G401 (cell line): ENCODE data around the gene CSRNP2. TPM values are rescaled to one million over a fixed set of nuclear protein-coding genes. Genes with fewer than 3 reads are reported as not detected.

ENCODE experiments used
- DNase-seq: peaks from one replicate; pipeline ENCODE4 v3.0.0-alpha.2; 2015; ENCODE audit warnings: low spot score
- in situ Hi-C: cut with HindIII; loops from 2 replicates; pipeline ENCODE4 v1.10.0; 2016; ENCODE audit warnings: low sequenced_read_pairs, mixed read lengths
- total RNA-seq: library from RNA; depleted of rRNA; stranded (reverse); fragments of >200 nt; shearing (Covaris generic); gene quantifications from 2 replicates; pipeline ENCODE4 v1.2.3, GENCODE V29; 2014; rRNA removed

Gene CSRNP2, protein sequence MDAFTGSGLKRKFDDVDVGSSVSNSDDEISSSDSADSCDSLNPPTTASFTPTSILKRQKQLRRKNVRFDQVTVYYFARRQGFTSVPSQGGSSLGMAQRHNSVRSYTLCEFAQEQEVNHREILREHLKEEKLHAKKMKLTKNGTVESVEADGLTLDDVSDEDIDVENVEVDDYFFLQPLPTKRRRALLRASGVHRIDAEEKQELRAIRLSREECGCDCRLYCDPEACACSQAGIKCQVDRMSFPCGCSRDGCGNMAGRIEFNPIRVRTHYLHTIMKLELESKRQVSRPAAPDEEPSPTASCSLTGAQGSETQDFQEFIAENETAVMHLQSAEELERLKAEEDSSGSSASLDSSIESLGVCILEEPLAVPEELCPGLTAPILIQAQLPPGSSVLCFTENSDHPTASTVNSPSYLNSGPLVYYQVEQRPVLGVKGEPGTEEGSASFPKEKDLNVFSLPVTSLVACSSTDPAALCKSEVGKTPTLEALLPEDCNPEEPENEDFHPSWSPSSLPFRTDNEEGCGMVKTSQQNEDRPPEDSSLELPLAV
- total RNA-seq: 9.8 and 19.8 TPM in 2 replicates

DNA sequence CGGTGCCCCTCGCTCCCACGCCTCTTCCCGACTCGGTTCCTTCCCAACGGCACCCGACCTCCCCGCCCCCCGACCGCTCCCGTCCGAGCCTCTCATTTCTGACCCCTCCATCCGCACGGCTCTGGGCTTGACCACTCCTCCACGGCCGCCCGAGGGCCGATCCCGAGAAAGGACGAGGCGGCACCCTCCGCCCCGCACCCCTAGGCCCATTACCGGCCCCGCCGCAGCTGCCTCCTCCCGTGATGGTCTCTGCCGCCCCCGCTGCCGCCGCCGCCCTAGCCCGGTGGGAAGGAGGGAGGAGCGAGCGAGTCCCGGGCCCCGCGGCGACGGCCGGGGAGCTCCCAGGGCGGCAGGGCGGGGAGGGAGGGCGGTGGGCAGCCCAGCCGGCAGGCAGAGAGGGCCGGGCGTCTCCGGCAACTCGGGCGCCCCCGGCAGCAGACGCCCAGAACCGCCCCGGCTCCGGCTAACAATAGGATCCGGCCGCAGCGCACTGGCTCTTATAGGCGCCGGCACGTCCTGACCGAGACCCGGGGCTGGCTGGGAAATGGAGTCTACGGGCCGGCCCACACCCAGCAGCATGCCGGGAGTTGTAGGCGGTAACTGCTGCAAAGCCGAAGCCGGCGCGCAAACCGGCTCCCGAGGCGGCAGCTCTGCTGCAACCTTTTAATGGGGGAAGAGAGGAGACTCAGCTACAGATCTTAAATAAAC, at the start of gene CSRNP2:
CSRNP2 (minus strand) TSS at position 471 of the 708 bp plus-strand sequence. CDS start 7,035 bp downstream, outside the sequence.
- in situ Hi-C loops: no loop called here

DNA sequence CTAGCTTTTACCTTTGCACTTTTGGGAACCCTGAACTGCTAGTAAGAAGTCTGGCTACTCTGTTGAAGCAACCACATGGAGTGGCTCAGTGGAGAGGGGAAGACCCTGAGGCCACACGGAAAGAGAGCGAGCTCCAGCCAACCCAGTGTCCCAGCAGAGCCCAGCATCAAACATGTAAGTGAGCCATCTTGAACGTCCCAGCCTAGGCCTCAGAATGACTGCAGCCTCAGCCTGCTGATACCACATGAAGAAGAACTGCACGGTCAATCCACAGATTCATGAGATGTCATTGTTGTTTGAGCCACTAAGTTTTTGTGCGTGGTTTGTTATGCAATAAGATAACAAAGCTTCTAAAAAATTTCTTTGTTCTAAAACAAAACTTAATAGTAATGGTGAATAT, 49.3 kb upstream of the CSRNP2 start:
- in situ Hi-C loops: no loop called here
- no peak for DNase-seq

More for the DNA sequence above, at the start of gene CSRNP2:
- peak; percentile 97 for DNase-seq

DNA sequence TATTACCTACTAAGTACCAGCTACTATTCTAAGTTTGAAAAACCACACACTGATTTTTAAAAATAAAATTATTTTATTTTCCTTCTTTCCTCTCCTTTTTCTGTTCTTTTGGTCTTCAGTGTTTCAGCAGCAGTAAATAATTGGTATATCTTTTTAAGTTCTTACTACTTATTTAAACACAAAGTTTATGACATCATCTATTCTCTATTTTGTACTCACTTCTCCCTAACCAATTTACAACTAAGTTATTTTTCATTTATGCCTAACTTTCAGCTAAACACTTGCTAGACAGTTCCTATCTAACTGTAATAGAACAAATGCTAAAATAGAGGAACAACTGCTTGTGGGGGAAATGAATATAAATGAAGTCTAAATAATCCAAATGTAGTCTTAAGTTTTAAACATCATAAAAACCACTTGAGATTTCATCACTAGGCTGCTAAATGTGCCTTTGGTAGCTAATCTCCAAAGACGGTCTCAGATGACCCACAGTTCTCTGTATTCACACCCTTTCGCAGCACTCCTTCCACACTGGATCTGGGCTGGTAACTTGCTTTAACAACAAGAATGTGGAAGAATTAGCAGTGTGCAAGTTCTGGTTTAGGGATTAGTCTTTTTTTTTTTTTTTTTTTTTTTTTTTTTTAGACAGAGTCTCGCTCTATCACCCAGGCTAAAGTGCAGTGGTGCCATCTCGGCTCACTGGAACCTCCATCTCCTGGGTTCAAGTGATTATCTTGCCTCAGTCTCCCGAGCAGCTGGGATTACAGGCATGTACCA, 48.5 kb upstream of the CSRNP2 start:
- DNase-seq: no peak
- in situ Hi-C loops: no loop called here

DNA sequence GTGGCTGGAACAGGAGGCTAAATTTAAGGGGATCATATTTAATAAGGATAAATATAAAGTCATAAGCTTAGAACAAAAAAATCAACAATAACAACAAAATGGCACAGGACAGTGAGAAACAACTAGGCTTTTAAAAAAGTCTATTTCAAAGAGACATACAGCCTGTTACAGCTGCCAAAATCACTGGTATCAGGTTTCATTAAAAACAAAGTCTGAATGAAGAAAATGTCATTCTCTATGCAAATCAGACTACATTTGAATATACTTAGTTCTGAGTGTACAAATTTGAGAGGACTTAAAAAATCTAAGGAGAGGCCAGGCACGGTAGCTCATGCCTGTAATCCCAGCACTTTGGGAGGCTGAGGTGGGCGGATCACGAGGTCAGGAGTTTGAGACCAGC, 45.5 kb upstream of the CSRNP2 start:
- in situ Hi-C loops: no loop called here
- no peak for DNase-seq

DNA sequence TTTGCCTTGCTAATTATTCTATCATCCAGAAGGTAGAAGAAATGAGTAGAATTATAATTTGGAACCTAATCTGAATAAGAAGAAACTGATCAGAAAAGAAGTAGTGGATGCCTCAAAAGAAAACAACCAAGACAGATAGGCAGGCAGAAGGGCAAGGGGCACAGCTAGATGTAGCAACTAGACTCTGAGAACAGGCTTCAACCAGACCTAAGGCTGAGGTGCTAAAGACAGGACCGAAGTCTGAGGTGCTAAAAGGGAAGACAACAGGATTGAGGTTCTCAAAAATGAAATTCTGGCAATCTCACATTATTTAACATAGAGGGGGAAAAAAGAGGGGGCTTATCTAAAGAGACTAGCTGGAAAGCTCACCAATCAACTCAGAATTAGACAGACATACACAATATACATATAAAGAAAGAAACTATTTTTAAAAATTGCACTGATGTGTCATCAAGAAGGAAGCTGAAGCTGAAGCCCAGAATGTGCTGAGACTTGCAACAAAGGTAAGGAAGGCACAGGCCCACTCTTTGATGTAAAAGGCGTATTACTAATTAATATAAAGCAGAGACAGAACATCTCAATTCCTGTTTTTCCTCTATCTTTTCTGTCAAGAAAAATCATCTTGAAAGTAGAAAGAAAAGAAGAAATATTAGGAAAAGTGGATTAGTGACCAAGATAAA, 43.8 kb upstream of the CSRNP2 start:
- in situ Hi-C loops: no loop called here
- DNase-seq: no peak

DNA sequence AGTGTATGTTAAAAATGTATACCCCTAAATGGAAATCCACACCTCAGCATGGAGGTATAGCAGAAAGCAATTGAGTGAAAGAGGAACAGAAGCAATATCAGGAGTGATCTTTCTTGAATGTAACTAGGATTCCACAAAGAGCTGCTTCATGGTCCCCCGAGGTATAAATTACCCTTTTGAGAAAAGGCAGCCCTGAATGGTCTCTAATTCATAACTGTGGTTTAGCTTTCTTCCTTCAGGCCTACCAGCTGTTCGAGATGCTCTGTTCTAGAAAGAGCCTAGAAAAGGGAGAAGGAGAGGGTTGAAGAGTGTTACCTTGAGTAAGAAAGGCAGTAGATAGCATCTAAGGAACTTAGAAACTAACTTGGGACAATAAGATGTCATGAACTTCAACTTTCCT, 42.9 kb upstream of the CSRNP2 start:
- in situ Hi-C loops: no loop called here

DNA sequence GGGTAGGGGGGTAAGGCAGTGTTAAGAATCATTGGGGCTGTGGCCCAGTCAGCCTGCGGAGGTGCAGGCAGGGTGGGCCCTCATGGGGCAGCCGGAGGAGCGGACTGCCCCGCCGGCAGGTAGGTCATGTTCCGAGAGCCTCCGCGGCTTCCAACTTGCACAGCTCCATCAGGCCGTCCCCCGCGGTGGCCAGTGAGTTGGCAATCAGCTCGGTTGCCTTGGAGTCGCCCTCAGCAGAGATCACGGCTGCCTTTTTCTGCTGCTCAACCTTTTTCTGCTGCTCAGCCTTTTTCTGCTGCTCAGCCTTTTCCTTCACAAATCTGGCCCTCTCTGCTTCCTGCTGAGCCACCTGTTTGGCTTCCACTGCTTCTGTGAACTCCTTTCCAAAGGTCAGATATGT, 41.1 kb upstream of the CSRNP2 start:
- peak; percentile 85 for DNase-seq

More for the DNA sequence above, 42.9 kb upstream of the CSRNP2 start:
- DNase-seq: no peak

DNA sequence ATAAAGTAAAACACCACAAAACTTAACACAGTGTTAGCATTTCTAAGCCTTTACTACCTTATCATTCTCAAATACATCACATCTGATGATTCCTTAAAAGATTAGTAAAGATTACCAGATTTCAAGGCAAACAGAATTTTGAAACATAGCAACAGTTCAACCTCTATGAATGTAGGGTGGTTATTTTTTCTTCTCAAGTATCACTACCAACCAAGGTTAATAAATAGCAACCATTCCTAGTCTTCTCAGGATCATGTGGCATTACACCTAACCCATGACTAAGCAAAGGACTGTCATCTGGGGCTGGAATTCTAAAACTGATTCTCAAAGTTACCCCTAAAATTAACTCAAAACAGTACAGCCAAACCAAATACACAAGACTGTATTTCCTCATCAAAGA, 39.4 kb upstream of the CSRNP2 start:
- DNase-seq: no peak
- in situ Hi-C loops: no loop called here

More for the DNA sequence above, 41.1 kb upstream of the CSRNP2 start:
- in situ Hi-C loops: no loop called here

DNA sequence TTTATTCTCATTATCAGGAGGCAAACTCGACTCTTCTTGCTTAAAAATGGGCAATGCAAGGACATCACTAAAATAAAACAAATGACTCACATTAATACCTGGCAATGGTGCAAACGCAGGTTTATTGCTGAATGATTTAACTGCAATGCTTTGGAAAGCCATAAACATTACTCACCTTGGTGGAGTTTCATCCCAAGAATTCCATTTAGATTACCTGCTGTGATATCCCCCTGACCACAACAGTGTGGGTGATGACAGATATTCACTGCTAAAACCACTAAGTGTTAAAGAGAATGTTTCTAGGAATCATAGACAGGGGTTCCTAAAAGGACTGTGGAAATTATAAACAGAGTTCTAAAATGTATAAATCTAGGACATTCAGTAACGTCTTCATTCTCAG, 35.3 kb upstream of the CSRNP2 start:
- in situ Hi-C loops: no loop called here
- no peak for DNase-seq

DNA sequence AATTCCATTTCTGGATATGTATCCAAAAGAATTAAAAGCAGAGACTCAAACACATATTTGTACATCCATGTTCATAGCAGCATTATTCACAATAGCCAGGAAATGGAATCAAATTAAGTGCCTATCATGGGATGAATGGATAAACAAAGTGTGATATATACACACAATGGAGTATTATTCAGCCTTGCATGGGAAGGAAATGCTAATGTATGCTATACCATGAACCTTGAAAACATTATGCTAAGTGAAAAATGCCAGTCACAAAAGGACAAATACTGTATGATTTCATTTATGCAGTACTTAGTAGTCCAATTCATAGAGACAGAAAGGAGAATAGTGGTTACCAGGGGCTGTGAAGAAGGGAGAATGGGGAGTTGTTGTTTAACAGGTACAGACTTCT, 32.1 kb upstream of the CSRNP2 start:
- no peak for DNase-seq
- in situ Hi-C loops: no loop called here

DNA sequence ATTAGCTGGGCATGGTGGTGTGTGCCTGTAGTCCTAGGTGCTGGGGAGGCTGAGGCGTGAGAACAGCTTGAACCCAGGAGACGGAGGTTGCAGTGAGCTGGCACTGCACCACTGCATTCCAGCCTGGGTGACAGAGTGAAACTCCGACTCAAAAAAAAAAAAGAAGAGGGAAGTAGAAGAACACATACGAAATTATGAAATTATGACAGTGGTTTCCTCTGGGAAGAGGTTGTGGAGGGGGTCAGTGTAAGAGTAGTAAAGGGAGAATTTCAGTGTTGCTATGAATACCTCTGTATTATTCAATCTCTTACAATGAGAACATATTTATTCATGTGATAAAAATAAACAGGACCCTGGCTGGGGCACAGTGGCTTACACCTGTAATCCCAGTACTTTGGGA, 24.7 kb upstream of the CSRNP2 start:
- DNase-seq: no peak
- in situ Hi-C loops: no loop called here

DNA sequence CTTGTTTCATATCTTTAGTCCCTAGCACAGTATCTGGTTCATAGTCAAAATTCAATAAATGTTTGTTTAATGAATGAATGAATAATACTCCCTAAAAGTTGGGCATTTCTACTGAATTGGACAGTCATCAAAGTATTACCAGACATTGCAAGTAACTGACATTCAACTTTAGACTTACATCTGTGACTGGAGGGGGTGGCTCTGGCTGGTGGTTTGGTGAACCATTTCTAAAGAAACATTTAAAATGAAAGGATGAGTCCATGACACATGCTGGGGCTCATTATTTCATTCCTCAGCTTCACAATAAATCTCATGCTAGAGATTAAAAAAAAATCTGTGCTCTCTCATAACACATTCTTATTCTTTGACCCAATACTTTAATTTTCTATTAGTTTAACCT, 20.6 kb upstream of the CSRNP2 start:
- in situ Hi-C loops: no loop called here
- DNase-seq: no peak

DNA sequence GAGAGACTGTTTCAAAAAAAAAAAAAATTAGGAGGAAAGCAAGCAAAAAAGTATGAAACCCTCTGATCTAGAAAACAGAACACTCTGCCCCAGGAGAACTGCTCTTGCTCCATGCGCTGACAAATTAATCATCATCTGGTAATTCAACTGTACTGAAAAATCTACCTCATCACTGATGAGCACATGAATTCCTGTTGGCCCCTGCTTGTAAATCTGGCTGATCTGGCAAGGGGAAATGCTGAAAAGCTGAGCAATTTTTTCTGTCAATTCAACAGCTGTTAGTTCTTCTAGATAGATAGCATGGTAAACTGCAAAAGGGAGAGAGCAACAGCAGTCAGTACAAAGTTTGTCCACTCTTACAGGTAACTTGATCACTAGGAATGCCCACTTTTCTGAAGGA, 15.2 kb upstream of the CSRNP2 start:
- in situ Hi-C loops: no loop called here
- no peak for DNase-seq

DNA sequence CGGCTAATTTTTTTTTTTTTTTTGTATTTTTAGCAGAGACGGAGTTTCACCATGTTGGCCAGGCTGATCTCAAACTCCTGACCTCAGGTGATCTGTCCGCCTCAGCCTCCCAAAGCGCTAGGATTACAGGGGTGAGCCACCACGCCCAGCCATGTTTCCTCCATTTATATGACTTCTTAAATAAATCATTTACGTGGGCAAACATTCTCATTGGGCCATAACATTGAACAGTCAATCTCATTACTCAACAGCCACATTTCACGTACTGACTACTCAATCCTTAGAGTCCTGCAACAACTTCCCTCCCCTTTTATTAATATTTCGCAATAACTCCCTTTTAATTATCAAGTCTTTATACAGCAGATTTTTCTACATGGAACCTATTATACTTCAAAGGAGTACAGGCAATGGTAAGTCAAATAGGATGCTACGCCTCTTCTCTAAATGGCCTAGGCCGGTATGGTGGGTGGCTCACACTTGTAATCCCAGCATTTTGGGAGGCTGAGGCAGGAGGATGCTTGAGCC, 7.4 kb upstream of the CSRNP2 start:
- DNase-seq: no peak
- in situ Hi-C loops: no loop called here

DNA sequence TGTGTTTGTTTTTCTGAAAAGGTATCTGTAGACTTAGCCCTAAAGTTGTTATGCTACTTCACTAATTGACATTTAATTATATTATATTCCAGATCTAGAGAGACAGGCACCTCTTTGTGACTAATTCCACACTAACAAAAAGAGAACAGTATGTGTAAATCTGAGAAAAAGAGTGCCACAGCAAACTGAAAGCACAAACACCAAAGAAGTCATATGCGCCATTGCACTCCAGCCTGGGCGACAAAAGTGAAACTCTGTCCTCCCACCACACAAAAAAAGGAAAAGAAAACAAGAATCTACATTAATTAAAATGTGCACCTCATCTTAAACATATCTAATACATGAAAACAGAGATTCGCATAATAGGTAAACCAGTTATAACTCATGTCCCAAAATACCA, 4.4 kb upstream of the CSRNP2 start:
- in situ Hi-C loops: no loop called here
- no peak for DNase-seq

DNA sequence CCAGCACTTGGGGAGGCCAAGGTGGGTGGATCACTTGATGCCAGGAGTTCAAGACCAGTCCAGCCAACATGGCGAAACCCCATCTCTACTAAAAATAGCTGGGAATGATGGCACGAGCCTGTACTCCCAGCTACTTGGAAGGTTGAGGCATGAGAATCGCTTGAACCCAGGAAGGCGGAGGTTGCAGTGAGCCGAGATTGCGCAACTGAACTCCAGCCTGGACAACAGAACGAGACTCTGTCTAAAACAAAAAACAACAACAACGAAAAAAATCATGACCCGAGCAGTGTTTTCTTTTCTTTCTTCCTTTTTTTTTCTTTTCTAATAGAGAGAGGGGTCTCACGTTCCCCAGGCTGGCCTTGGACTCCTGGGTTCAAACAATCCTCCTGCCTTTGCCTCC, 3.5 kb upstream of the CSRNP2 start:
- in situ Hi-C loops: no loop called here
- DNase-seq: no peak

DNA sequence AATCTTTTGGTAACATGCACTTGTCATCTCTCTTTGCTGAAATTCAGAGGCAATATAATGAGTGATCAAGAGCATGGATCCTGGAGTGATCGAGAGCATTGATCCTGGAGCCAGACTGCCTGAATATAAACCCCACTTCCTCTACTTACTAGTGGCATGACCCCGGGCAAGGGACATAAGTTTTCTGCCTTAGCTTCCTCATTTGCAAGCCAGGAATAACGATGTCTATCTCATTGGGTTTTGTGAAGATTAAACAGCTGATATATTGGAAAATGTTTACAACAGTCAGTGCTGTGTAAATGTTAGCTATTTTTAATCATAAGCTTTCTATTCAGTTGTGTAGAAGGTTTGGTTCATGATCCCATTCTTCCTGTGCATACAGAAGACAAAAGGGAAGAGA, 2.4 kb upstream of the CSRNP2 start:
- in situ Hi-C loops: no loop called here
- no peak for DNase-seq

DNA sequence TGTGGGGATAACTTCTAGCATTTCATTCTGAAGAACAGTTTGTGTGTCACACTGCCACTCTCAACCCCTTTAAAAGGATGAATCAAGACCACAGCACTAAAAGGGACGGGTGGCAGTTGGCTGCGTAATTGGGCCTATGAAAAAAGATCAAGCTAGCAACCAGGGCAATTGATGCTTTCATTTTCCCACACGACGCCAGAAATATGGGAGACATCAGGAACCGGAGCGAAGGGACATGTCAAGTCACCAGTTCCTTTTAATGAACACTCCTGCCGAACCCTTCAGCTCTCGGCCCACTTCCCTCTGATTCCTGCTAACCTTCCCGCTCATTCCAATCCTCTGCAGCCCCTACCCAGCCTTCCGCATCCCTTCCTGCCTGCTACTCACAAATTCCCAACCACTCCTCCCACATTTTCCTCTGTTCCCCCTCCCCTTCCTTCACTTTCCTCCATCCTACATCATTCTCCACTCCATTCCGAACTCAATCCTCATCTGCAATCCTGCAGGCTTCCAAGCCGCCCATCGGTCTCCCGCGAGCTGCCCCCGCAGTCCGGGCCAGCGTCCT, 753 bp downstream of the CSRNP2 start:
- peak; percentile 64 for DNase-seq

DNA sequence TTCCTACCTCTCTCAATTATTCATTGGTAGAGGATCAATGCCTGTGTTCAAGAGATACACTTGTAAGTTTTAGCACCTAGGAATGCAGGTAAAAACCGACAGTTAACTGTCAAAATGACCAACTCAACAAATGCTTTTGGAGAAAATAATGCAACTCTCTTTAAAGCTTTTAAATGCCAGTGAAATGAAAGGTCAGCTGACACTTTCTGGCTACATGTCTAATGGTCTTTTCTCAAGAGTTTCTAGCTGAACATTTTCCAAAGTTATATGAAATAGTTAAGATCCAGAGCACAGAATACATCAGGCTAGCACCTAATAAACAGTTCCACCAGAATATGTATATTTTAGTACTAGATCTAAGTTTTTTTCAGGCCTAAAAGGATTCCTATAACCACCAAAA, 2.0 kb downstream of the CSRNP2 start:
- DNase-seq: no peak
- in situ Hi-C loops: no loop called here

More for the DNA sequence above, 753 bp downstream of the CSRNP2 start:
- in situ Hi-C loops: no loop called here
